DOHH2 (cell line): ENCODE data around the gene PHRF1.

ENCODE experiments used
- H3F3A ChIP-seq: fragments of 200-600 bp; sonication (generic), shearing (Covaris generic); 2 replicates; pipeline ENCODE4 v1.6.0; 2016; ENCODE audit warnings: antibody characterized with exemption, mild to moderate bottlenecking; ENCODE audit not compliant: control insufficient read depth, insufficient read depth
- H3K27ac ChIP-seq: fragments of 200-600 bp; sonication (generic); 2 replicates; pipeline ENCODE4 v1.5.1; 2014; ENCODE audit warnings: low read depth, mild to moderate bottlenecking, low read length, moderate library complexity
- H3K27me3 ChIP-seq: fragments of 200-600 bp; sonication (generic); 2 replicates; pipeline ENCODE4 v1.6.1; 2014; ENCODE audit warnings: mild to moderate bottlenecking, low read length, mixed read lengths; ENCODE audit not compliant: control insufficient read depth
- H3K36me3 ChIP-seq: fragments of 200-600 bp; sonication (generic); 2 replicates; pipeline ENCODE4 v1.6.1; 2014; ENCODE audit warnings: mild to moderate bottlenecking, low read length, moderate library complexity, mixed read lengths; ENCODE audit not compliant: control insufficient read depth
- H3K4me1 ChIP-seq: fragments of 200-600 bp; sonication (generic); 2 replicates; pipeline ENCODE4 v1.6.1; 2014; ENCODE audit warnings: mild to moderate bottlenecking, low read length, mixed read lengths; ENCODE audit not compliant: control insufficient read depth
- H3K4me2 ChIP-seq: fragments of 200-600 bp; sonication (generic); 2 replicates; pipeline ENCODE4 v1.6.0; 2014; ENCODE audit warnings: mild to moderate bottlenecking, low read length, moderate library complexity
- H3K4me3 ChIP-seq: fragments of 200-600 bp; sonication (generic); 2 replicates; pipeline ENCODE4 v1.5.1; 2014; ENCODE audit warnings: mild to moderate bottlenecking, low read length, mixed read lengths
- H3K79me2 ChIP-seq: fragments of 200-600 bp; sonication (generic); 2 replicates; pipeline ENCODE4 v1.6.1; 2014; ENCODE audit warnings: mild to moderate bottlenecking, low read length, mixed read lengths; ENCODE audit not compliant: control insufficient read depth
- H3K9me2 ChIP-seq: fragments of 200-600 bp; sonication (generic); replicated peaks from 2 replicates; pipeline ENCODE4 v1.6.1; 2014; ENCODE audit warnings: mild to moderate bottlenecking, low read length, mixed read lengths; ENCODE audit not compliant: control insufficient read depth
- H3K9me3 ChIP-seq: fragments of 200-600 bp; sonication (generic); 2 replicates; pipeline ENCODE4 v1.6.1; 2014; ENCODE audit warnings: antibody characterized with exemption, low read length, mixed read lengths; ENCODE audit not compliant: control insufficient read depth, insufficient read depth
- H4K20me1 ChIP-seq: fragments of 200-600 bp; sonication (generic); 2 replicates; pipeline ENCODE4 v1.6.0; 2014; ENCODE audit warnings: low read depth, mild to moderate bottlenecking, antibody characterized with exemption, low read length, moderate library complexity; ENCODE audit not compliant: control insufficient read depth, insufficient read depth
- EZH2phosphoT487 ChIP-seq: fragments of 200-600 bp; sonication (generic); IDR thresholded peaks from 2 replicates; pipeline ENCODE4 v1.6.1; 2017; ENCODE audit warnings: borderline replicate concordance, mild to moderate bottlenecking, antibody characterized with exemption, low read length, moderate library complexity, mixed read lengths
- TF ChIP-seq, protein P1 (sequence below): fragments of 200-600 bp; sonication (generic); IDR thresholded peaks from one replicate; pipeline ENCODE4 v1.5.1; 2014; ENCODE audit warnings: antibody characterized with exemption, mild to moderate bottlenecking, low read depth, low read length; ENCODE audit not compliant: poor library complexity, severe bottlenecking

Gene PHRF1

GRCh38 chr11:606245-606644 is 30.0 kb downstream of the PHRF1 start:
- no peaks in the 10 kb centered on the region for H3K9me2 ChIP-seq
- H3K4me1 ChIP-seq: no peaks in the 10 kb centered on the region
- H3F3A ChIP-seq: no peaks in the 10 kb centered on the region
- H3K4me3 ChIP-seq: no peak overlapping the region
- no peaks in the 10 kb centered on the region for H3K9me3 ChIP-seq
- H3K27me3 ChIP-seq: no peaks in the 10 kb centered on the region
- TF ChIP-seq EZH2phosphoT487: no peak
- TF ChIP-seq, protein P1, sequence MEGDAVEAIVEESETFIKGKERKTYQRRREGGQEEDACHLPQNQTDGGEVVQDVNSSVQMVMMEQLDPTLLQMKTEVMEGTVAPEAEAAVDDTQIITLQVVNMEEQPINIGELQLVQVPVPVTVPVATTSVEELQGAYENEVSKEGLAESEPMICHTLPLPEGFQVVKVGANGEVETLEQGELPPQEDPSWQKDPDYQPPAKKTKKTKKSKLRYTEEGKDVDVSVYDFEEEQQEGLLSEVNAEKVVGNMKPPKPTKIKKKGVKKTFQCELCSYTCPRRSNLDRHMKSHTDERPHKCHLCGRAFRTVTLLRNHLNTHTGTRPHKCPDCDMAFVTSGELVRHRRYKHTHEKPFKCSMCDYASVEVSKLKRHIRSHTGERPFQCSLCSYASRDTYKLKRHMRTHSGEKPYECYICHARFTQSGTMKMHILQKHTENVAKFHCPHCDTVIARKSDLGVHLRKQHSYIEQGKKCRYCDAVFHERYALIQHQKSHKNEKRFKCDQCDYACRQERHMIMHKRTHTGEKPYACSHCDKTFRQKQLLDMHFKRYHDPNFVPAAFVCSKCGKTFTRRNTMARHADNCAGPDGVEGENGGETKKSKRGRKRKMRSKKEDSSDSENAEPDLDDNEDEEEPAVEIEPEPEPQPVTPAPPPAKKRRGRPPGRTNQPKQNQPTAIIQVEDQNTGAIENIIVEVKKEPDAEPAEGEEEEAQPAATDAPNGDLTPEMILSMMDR: no peak
- H3K4me2 ChIP-seq: no peak overlapping the region
- no peaks in the 10 kb centered on the region for H3K79me2 ChIP-seq
- no peak overlapping the region for H3K27ac ChIP-seq
- H3K36me3 ChIP-seq: peaks cover 91% of the 10 kb centered on the region
- H4K20me1 ChIP-seq: 0 out of 2 replicates have a peak, but pooled peaks cover 2% of the 10 kb centered on the region

- TF ChIP-seq, protein P1: no peak
- no peak for TF ChIP-seq EZH2phosphoT487
- no peak overlapping the region for H3K27ac ChIP-seq
- peaks cover 4% of the 10 kb centered on the region; the same call in 1 of the 2 replicates for H3F3A ChIP-seq
Measured at GRCh38 chr11:607020-607780, 30.9 kb downstream of the PHRF1 start.

GRCh38 chr11:607971-608659 is 31.8 kb downstream of the PHRF1 start:
- no peak overlapping the region for H3K4me3 ChIP-seq
- peaks cover 6% of the 10 kb centered on the region; the same call in 1 of the 2 replicates for H3F3A ChIP-seq
- no peak overlapping the region for H3K4me2 ChIP-seq
- peaks cover 93% of the 10 kb centered on the region for H3K36me3 ChIP-seq
- H3K27me3 ChIP-seq: no peaks in the 10 kb centered on the region
- H4K20me1 ChIP-seq: peaks cover 5% of the 10 kb centered on the region
- H3K9me2 ChIP-seq: no peaks in the 10 kb centered on the region
- H3K79me2 ChIP-seq: no peaks in the 10 kb centered on the region; the same call in 1 of the 2 replicates
- TF ChIP-seq EZH2phosphoT487: no peak
- TF ChIP-seq, protein P1: no peak
- peaks cover 1% of the 10 kb centered on the region; the same call in 1 of the 2 replicates for H3K4me1 ChIP-seq
- no peak overlapping the region for H3K27ac ChIP-seq
- no peaks in the 10 kb centered on the region for H3K9me3 ChIP-seq

More at GRCh38 chr11:607020-607780, 30.9 kb downstream of the PHRF1 start:
- Histone ChIP-seq H3K4me3 (no peak overlapping the region), H3K36me3 (peaks cover 90% of the 10 kb centered on the region), H3K4me1 (no peaks in the 10 kb centered on the region), H4K20me1 (0 out of 2 replicates have a peak, but pooled peaks cover 2% of the 10 kb centered on the region), H3K4me2 (no peak overlapping the region), H3K9me2 (no peaks in the 10 kb centered on the region), H3K79me2 (no peaks in the 10 kb centered on the region), H3K27me3 (no peaks in the 10 kb centered on the region), H3K9me3 (no peaks in the 10 kb centered on the region)
